ENCODE data around the gene ADSS1. TPM values are rescaled to one million over a fixed set of nuclear protein-coding genes. Genes with fewer than 3 reads are reported as not detected.

ADSS1 gene
- total RNA-seq, 1 donor: 4.3 TPM

- Histone ChIP-seq H3K79me2 (ENCODE audit: insufficient read depth, low read length) (peaks cover 93% of the 10 kb centered on the region), H3K4me2 (ENCODE audit: insufficient read depth, low read length) (no peak overlapping the region), H3K9me3 (ENCODE audit: low read depth, low read length) (no peaks in the 10 kb centered on the region), H3K27ac (ENCODE audit: low read depth, low read length) (no peak overlapping the region), H2AFZ (ENCODE audit: low read length) (no peak overlapping the region), H4K20me1 (ENCODE audit: insufficient read depth, low read length) (peaks cover 80% of the 10 kb centered on the region), H3K36me3 (ENCODE audit: insufficient read depth, low read length) (peaks cover 15% of the 10 kb centered on the region), H3K27me3 (ENCODE audit: insufficient read depth, low read length) (no peaks in the 10 kb centered on the region), H3K4me3 (ENCODE audit: insufficient read depth, low read length) (no peak overlapping the region), H3K4me1 (ENCODE audit: insufficient read depth, low read length) (peaks cover 2% of the 10 kb centered on the region)
- no peak for DNase-seq (ENCODE audit: insufficient read length, low spot score, missing footprints)
- no peak for TF ChIP-seq CTCF (IDR thresholded peaks at IDR 0.05; ENCODE audit: extremely low read depth, low read depth, low read length)
Observed at GRCh38 chr14:104697892-104698583, 26.0 kb upstream of the ADSS1 start.

DNA sequence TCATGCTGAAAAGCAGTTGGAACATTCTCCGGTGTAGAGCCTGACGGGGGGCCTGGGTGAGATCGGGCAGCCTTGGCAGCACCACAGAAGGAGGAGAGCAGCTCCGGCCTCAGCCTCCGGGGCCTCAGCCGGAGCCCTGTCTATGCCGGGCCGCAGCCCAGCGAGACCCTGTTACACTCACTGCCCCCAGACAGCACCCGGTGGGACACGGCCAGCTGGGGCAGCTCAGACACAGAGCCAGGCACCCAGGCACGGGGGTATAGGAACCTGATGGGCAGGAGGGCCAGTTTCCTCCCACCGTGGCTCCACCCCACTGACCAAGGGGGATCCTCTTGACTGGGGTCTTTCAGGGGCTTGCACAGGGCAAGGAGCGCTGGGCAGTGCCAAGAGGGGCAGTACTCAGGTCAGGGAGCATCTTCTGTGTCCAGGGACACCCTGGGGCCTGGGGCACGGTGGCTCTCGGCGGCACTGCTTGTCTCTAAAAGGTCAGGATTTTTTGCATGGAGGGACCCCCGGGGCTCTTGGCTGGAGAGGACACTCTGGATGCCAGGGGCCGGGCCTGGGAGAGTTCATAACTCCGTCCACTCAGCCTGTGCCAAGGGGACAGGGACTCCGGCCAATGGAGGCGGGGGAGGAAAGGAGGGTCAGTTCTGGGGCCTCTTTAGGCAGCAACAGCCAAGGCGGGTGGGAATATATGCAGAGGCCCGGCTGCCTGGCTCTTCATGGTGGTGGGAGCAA lies 25.2 kb upstream of the ADSS1 start:
- Histone ChIP-seq H3K36me3 (ENCODE audit: insufficient read depth, low read length) (peaks cover 23% of the 10 kb centered on the region), H3K4me2 (ENCODE audit: insufficient read depth, low read length) (no peak overlapping the region), H2AFZ (ENCODE audit: low read length) (no peak overlapping the region), H3K9me3 (ENCODE audit: low read depth, low read length) (no peaks in the 10 kb centered on the region), H3K4me1 (ENCODE audit: insufficient read depth, low read length) (peaks cover 2% of the 10 kb centered on the region), H3K4me3 (ENCODE audit: insufficient read depth, low read length) (no peak overlapping the region), H3K27me3 (ENCODE audit: insufficient read depth, low read length) (no peaks in the 10 kb centered on the region), H3K27ac (ENCODE audit: low read depth, low read length) (no peak overlapping the region), H4K20me1 (ENCODE audit: insufficient read depth, low read length) (peaks cover 78% of the 10 kb centered on the region), H3K79me2 (ENCODE audit: insufficient read depth, low read length) (peaks cover 85% of the 10 kb centered on the region)
- TF ChIP-seq CTCF (IDR thresholded peaks at IDR 0.05; ENCODE audit: extremely low read depth, low read depth, low read length): no peak
- no peak for DNase-seq (ENCODE audit: insufficient read length, low spot score, missing footprints)

- no peak overlapping the region for H3K27ac ChIP-seq (ENCODE audit: low read depth, low read length)
- peaks cover 74% of the 10 kb centered on the region for H4K20me1 ChIP-seq (ENCODE audit: insufficient read depth, low read length)
- DNase-seq (ENCODE audit: insufficient read length, low spot score, missing footprints): no peak
- no peaks in the 10 kb centered on the region for H3K9me3 ChIP-seq (ENCODE audit: low read depth, low read length)
- no peak overlapping the region for H2AFZ ChIP-seq (ENCODE audit: low read length)
- no peak for TF ChIP-seq CTCF (IDR thresholded peaks at IDR 0.05; ENCODE audit: extremely low read depth, low read depth, low read length)
- no peak overlapping the region for H3K4me2 ChIP-seq (ENCODE audit: insufficient read depth, low read length)
- no peaks in the 10 kb centered on the region for H3K27me3 ChIP-seq (ENCODE audit: insufficient read depth, low read length)
- H3K4me3 ChIP-seq (ENCODE audit: insufficient read depth, low read length): no peak overlapping the region
- peaks cover 79% of the 10 kb centered on the region for H3K79me2 ChIP-seq (ENCODE audit: insufficient read depth, low read length)
- H3K36me3 ChIP-seq (ENCODE audit: insufficient read depth, low read length): peaks cover 28% of the 10 kb centered on the region
- H3K4me1 ChIP-seq (ENCODE audit: insufficient read depth, low read length): peaks cover under 1% of the 10 kb centered on the region
Observed at GRCh38 chr14:104699426-104699748, 24.6 kb upstream of the ADSS1 start.

DNA sequence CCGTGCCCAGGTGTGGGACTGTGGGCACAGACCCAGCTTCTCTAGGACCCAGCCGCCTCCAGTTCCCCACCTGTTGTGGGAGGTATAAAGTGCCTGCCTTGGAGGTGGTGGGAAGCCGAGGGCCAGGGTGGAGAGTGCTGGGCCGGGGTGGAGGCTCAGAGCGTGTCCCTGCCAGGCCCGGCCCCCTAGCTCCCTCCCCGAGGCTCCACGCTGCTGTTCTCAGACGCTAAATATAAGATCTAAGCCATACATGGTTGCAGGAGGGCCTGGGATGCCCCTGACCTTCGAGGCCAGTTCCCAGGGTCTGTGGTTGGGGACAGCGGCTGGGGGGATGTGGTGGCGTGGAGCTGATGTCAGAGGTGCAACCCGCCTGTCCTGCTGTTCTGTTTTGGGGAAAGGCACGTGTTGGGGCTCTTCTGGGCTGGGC lies 23.8 kb upstream of the ADSS1 start:
- Histone ChIP-seq H3K4me1 (ENCODE audit: insufficient read depth, low read length) (no peaks in the 10 kb centered on the region), H3K36me3 (ENCODE audit: insufficient read depth, low read length) (peaks cover 34% of the 10 kb centered on the region), H3K27ac (ENCODE audit: low read depth, low read length) (no peak overlapping the region), H3K27me3 (ENCODE audit: insufficient read depth, low read length) (no peaks in the 10 kb centered on the region), H3K4me3 (ENCODE audit: insufficient read depth, low read length) (no peak overlapping the region), H4K20me1 (ENCODE audit: insufficient read depth, low read length) (peaks cover 72% of the 10 kb centered on the region), H3K9me3 (ENCODE audit: low read depth, low read length) (no peaks in the 10 kb centered on the region), H3K4me2 (ENCODE audit: insufficient read depth, low read length) (no peak overlapping the region), H3K79me2 (ENCODE audit: insufficient read depth, low read length) (peaks cover 71% of the 10 kb centered on the region), H2AFZ (ENCODE audit: low read length) (no peak overlapping the region)
- no peak for TF ChIP-seq CTCF (IDR thresholded peaks at IDR 0.05; ENCODE audit: extremely low read depth, low read depth, low read length)
- DNase-seq (ENCODE audit: insufficient read length, low spot score, missing footprints): no peak
